Spinal cord (tissue), 10 donors: ENCODE results near the gene KLK3. TPM values are rescaled to one million over a fixed set of nuclear protein-coding genes. Genes with fewer than 3 reads are reported as not detected.

ENCODE experiments used
- DNase-seq, 6 donors: peaks; one replicate each; pipeline versions ENCODE4 v3.0.0 to v3.0.0-alpha.2; 2013 to 2015; ENCODE audit warnings: low spot score in 6 of 6, low read depth in 4 of 6
- H3K27ac ChIP-seq: one replicate; pipeline ENCODE4 v1.5.1; 2013; ENCODE audit warnings: low read depth, low read length, control low read depth
- H3K27me3 ChIP-seq: one replicate; pipeline ENCODE4 v1.6.1; 2013; ENCODE audit warnings: low read length; ENCODE audit not compliant: control insufficient read depth, insufficient read depth
- H3K36me3 ChIP-seq: one replicate; pipeline ENCODE4 v1.6.1; 2013; ENCODE audit warnings: low read length; ENCODE audit not compliant: control insufficient read depth, insufficient read depth
- H3K4me1 ChIP-seq: one replicate; pipeline ENCODE4 v1.6.1; 2013; ENCODE audit warnings: low read length; ENCODE audit not compliant: control insufficient read depth, insufficient read depth
- H3K4me3 ChIP-seq: one replicate; pipeline ENCODE4 v1.5.1; 2013; ENCODE audit warnings: low read depth, low read length, control low read depth
- H3K9me3 ChIP-seq: one replicate; pipeline ENCODE4 v1.6.1; 2013; ENCODE audit warnings: low read length; ENCODE audit not compliant: control insufficient read depth, insufficient read depth
- WGBS: methylation state at CpG from one replicate; pipeline ENCODE4 v1.1.5; 2013; ENCODE audit warnings: missing lambda C conversion rate; ENCODE audit not compliant: insufficient coverage; 5-methylcytosine and 5-hydroxymethylcytosine counted together
- polyA plus RNA-seq, 2 donors: library from polyadenylated mRNA; unstranded; fragments of 120-200 nt; gene quantifications; one replicate each; pipeline ENCODE4 v1.2.1, GENCODE V29; 2013; ENCODE audit not compliant: insufficient read length in 2 of 2
- total RNA-seq, 2 donors: library from RNA; depleted of rRNA in 1 of 2; stranded (reverse); fragments of 120-200 nt in 1 of 2; fragments of >200 nt in 1 of 2; gene quantifications; one replicate each; pipeline versions ENCODE4 v1.2.3 to v1.2.4, GENCODE V29; 2013 to 2014
- donor health status: healthy.

The KLK3 gene
- total and polyA plus RNA-seq, 4 donors = not detected

DNA sequence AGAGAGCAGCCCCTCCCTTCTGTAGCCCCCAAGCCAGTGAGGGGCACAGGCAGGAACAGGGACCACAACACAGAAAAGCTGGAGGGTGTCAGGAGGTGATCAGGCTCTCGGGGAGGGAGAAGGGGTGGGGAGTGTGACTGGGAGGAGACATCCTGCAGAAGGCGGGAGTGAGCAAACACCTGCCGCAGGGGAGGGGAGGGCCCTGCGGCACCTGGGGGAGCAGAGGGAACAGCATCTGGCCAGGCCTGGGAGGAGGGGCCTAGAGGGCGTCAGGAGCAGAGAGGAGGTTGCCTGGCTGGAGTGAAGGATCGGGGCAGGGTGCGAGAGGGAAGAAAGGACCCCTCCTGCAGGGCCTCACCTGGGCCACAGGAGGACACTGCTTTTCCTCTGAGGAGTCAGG lies 4.2 kb downstream of the KLK3 start:
- no peaks in the 10 kb centered on the region for H3K4me1 ChIP-seq
- WGBS = 26% methylated on average over 7 of the region's 7 CpGs
- H3K4me3 ChIP-seq = no peak overlapping the region
- H3K27me3 ChIP-seq = peaks cover 20% of the 10 kb centered on the region
- DNase-seq = no peak
- no peaks in the 10 kb centered on the region for H3K36me3 ChIP-seq
- H3K27ac ChIP-seq = no peak overlapping the region
- no peaks in the 10 kb centered on the region for H3K9me3 ChIP-seq

- H3K27ac ChIP-seq = no peak overlapping the region
- peaks cover 17% of the 10 kb centered on the region for H3K27me3 ChIP-seq
- DNase-seq = no peak
- WGBS = no CpG with 5 or more reads among the region's 4 CpGs
- no peaks in the 10 kb centered on the region for H3K9me3 ChIP-seq
- H3K4me1 ChIP-seq = no peaks in the 10 kb centered on the region
- H3K36me3 ChIP-seq = no peaks in the 10 kb centered on the region
- H3K4me3 ChIP-seq = no peak overlapping the region
Observed at GRCh38 chr19:50859849-50860248, 5.1 kb downstream of the KLK3 start.

- no peak for DNase-seq
- no peaks in the 10 kb centered on the region for H3K36me3 ChIP-seq
- H3K27ac ChIP-seq = no peak overlapping the region
- H3K27me3 ChIP-seq = peaks cover 17% of the 10 kb centered on the region
- H3K4me1 ChIP-seq = no peaks in the 10 kb centered on the region
- no peaks in the 10 kb centered on the region for H3K9me3 ChIP-seq
- WGBS = 77% methylated on average over 4 of the region's 5 CpGs
- no peak overlapping the region for H3K4me3 ChIP-seq
Observed at GRCh38 chr19:50861010-50861409, 6.3 kb downstream of the KLK3 start.

GRCh38 chr19:50861496-50862286 lies 7.0 kb downstream of the KLK3 start:
- Histone ChIP-seq H3K4me1 (no peaks in the 10 kb centered on the region), H3K27ac (no peak overlapping the region), H3K9me3 (no peaks in the 10 kb centered on the region), H3K4me3 (no peak overlapping the region), H3K36me3 (no peaks in the 10 kb centered on the region), H3K27me3 (peaks cover 13% of the 10 kb centered on the region)
- WGBS = 95% methylated on average over 3 of the region's 7 CpGs
- no peak for DNase-seq

DNA sequence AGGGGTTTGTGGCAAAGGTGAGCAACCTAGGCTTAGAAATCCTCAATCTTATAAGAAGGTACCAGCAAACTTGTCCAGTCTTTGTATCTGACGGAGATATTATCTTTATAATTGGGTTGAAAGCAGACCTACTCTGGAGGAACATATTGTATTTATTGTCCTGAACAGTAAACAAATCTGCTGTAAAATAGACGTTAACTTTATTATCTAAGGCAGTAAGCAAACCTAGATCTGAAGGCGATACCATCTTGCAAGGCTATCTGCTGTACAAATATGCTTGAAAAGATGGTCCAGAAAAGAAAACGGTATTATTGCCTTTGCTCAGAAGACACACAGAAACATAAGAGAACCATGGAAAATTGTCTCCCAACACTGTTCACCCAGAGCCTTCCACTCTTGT lies 14.8 kb downstream of the KLK3 start:
- no peak for DNase-seq
- no peaks in the 10 kb centered on the region for H3K4me1 ChIP-seq
- no peaks in the 10 kb centered on the region for H3K36me3 ChIP-seq
- H3K9me3 ChIP-seq = no peaks in the 10 kb centered on the region
- no peak overlapping the region for H3K4me3 ChIP-seq
- H3K27ac ChIP-seq = no peak overlapping the region
- WGBS = 97% methylated on average over 3 of the region's 4 CpGs
- H3K27me3 ChIP-seq = peaks cover 13% of the 10 kb centered on the region

- Histone ChIP-seq H3K36me3 (no peaks in the 10 kb centered on the region), H3K27ac (no peak overlapping the region), H3K9me3 (no peaks in the 10 kb centered on the region), H3K27me3 (peaks cover 20% of the 10 kb centered on the region), H3K4me3 (no peak overlapping the region), H3K4me1 (no peaks in the 10 kb centered on the region)
- no peak for DNase-seq
- WGBS = 59% methylated on average over 24 of the region's 26 CpGs
Observed at GRCh38 chr19:50870417-50871089, 15.8 kb downstream of the KLK3 start.

- H3K4me1 ChIP-seq = no peaks in the 10 kb centered on the region
- no peaks in the 10 kb centered on the region for H3K36me3 ChIP-seq
- no peak within 1 kb of the TSS for H3K4me3 ChIP-seq
- peaks cover 22% of the 10 kb centered on the region for H3K27me3 ChIP-seq
- DNase-seq = no peak
- no peaks in the 10 kb centered on the region for H3K9me3 ChIP-seq
- WGBS = 75% methylated on average over 2 of the region's 3 CpGs
- H3K27ac ChIP-seq = no peak within 1 kb of the TSS
Observed at GRCh38 chr19:50873056-50873455, 18.3 kb downstream of the KLK3 start, which contains the start of gene KLK2. Gene KLK2, plus strand, starts transcription at chr19:50873439. Its CDS starts 35 bp downstream, at chr19:50873474.

- H3K9me3 ChIP-seq = no peaks in the 10 kb centered on the region
- H3K27me3 ChIP-seq = peaks cover 22% of the 10 kb centered on the region
- no peaks in the 10 kb centered on the region for H3K36me3 ChIP-seq
- no peak for DNase-seq
- H3K4me1 ChIP-seq = no peaks in the 10 kb centered on the region
- H3K27ac ChIP-seq = no peak overlapping the region
- H3K4me3 ChIP-seq = no peak overlapping the region
- WGBS = 73% methylated on average over 5 of the region's 5 CpGs
Observed at GRCh38 chr19:50874211-50874610, 19.5 kb downstream of the KLK3 start.

- no peaks in the 10 kb centered on the region for H3K9me3 ChIP-seq
- 45% methylated on average over 6 of the region's 9 CpGs for WGBS
- DNase-seq = no peak
- H3K4me1 ChIP-seq = no peaks in the 10 kb centered on the region
- H3K4me3 ChIP-seq = no peak overlapping the region
- no peaks in the 10 kb centered on the region for H3K36me3 ChIP-seq
- peaks cover 19% of the 10 kb centered on the region for H3K27me3 ChIP-seq
- H3K27ac ChIP-seq = no peak overlapping the region
Observed at GRCh38 chr19:50875795-50876422, 21.2 kb downstream of the KLK3 start.
